Ovary (tissue), 3 donors: ENCODE measurements around the gene ANKS1B.

Experiments
- EP300 ChIP-seq: sonication (generic); formaldehyde crosslinking; IDR thresholded peaks from one replicate; pipeline ENCODE4 v1.6.1; 2017; ENCODE audit warnings: antibody characterized with exemption
- POLR2A ChIP-seq: fragments of 450-650 bp; IDR thresholded peaks from one replicate; pipeline ENCODE4 v1.6.1; 2017; ENCODE audit warnings: antibody characterized with exemption, mild to moderate bottlenecking, moderate library complexity
- TF ChIP-seq, protein P1 (sequence below), 3 donors: fragments of 450-650 bp in 2 of 3; fragments of 200-600 bp in 1 of 3; IDR thresholded peaks; one replicate each; pipeline versions ENCODE4 v1.5.1 to v1.8.0; 2016 to 2022; ENCODE audit warnings: antibody characterized with exemption in 3 of 3, mild to moderate bottlenecking in 1 of 3
- donor health status: DM: no; HTN: no; CAD: no.

DNA sequence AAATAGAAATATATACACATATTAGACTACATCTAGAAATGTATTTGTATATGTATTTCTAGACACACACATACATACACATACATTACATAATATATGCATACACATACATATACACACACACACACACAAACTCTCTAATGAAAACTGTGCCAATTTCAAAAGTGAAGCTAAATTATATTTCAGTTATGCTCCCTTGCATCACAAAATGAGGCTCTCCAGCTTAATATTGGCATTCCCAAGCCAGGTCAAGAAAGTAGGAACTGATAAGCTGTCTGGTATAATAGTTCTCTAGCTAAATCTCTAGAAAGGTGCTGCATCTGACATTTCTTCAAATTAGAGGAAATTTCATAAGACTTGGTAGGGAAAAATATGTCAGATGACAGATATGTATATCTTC is 280.3 kb downstream of the ANKS1B start:
- TF ChIP-seq, protein P1, sequence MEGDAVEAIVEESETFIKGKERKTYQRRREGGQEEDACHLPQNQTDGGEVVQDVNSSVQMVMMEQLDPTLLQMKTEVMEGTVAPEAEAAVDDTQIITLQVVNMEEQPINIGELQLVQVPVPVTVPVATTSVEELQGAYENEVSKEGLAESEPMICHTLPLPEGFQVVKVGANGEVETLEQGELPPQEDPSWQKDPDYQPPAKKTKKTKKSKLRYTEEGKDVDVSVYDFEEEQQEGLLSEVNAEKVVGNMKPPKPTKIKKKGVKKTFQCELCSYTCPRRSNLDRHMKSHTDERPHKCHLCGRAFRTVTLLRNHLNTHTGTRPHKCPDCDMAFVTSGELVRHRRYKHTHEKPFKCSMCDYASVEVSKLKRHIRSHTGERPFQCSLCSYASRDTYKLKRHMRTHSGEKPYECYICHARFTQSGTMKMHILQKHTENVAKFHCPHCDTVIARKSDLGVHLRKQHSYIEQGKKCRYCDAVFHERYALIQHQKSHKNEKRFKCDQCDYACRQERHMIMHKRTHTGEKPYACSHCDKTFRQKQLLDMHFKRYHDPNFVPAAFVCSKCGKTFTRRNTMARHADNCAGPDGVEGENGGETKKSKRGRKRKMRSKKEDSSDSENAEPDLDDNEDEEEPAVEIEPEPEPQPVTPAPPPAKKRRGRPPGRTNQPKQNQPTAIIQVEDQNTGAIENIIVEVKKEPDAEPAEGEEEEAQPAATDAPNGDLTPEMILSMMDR (IDR thresholded peaks at IDR 0.05): no peak
- TF ChIP-seq POLR2A (no peak), EP300 (no peak)
